GM18873 (cell line): ENCODE results near the gene ILF2.
"Not testable (repeated sequence)": the region's sequence is repeated elsewhere in the genome, so short reads cannot be mapped to it uniquely, and the experiment has no call there.

ENCODE experiments used
- ATAC-seq: cut with Tn5 transposase; IDR thresholded peaks from one replicate; pipeline ENCODE4 v1.9.1; 2021; ENCODE audit warnings: mild to moderate bottlenecking, moderate library complexity, moderate number of reproducible peaks; ENCODE audit not compliant: unreplicated experiment, low FRiP score

ILF2 gene

GRCh38 chr1:153680120-153680403, 9.3 kb upstream of the ILF2 start:
- ATAC-seq = no peak

DNA sequence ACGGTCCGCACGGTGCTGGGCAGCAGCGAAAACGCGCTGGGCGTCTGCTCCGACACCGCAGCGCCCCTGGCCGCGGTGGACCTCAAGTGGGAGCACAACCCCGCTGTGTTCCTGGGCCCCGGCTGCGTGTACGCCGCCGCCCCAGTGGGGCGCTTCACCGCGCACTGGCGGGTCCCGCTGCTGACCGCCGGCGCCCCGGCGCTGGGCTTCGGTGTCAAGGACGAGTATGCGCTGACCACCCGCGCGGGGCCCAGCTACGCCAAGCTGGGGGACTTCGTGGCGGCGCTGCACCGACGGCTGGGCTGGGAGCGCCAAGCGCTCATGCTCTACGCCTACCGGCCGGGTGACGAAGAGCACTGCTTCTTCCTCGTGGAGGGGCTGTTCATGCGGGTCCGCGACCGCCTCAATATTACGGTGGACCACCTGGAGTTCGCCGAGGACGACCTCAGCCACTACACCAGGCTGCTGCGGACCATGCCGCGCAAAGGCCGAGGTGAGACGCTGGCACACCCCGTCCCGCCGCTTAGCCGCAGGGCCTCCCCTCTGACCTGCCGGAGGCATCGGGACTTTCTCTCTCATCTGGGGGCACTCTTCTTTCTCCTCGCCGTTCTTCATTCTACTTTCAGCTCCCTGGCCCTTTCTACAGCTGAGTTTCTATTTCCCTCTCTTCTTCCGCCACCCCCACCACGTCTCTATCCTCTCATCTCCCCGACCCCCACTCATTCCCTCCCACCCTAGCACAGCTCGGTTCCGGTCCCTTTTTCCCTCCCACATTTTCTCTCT, 8.7 kb upstream of the ILF2 start:
- no peak for ATAC-seq

GRCh38 chr1:153678519-153679336, 7.9 kb upstream of the ILF2 start, which contains the start of gene NPR1:
NPR1 (plus strand) TSS chr1:153678688; CDS start chr1:153679109, 421 bp downstream.
- no peak for ATAC-seq

DNA sequence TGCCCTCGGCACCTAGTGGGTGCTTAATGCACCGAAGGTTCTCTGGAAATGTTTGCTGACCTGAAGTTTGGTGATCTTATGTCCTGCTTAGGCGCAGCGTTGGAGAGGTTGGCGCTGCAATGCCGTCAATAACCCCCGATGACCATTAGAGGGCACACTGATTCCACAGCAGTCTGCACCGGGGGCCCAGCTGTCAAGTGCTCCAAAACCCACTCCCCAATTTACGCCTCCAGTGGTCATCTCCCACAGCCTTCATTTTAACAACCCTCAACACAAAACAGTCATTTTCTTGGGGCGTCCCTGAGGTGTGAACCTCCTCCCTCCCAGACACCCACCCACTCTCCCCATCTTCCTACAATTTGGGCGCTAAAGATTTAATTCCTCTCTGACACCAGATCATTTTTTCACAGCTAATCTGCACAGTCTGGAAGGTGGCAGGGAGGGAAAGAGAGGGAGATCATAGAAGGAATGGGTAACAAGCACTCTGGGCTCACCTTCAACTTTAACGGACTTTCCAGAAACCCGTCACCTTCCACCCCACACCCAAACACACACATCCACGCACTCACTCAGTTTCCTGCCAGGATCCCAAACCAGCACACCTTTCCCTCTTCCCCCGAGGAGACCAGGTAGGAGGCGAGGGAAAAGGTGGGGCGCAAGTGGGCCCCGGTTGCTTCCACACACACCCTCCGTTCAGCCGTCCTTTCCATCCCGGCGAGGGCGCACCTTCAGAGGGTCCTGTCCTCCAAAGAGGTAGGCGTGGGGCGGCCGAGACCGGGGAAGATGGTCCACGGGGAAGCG, 7.1 kb upstream of the ILF2 start:
- ATAC-seq = no peak

DNA sequence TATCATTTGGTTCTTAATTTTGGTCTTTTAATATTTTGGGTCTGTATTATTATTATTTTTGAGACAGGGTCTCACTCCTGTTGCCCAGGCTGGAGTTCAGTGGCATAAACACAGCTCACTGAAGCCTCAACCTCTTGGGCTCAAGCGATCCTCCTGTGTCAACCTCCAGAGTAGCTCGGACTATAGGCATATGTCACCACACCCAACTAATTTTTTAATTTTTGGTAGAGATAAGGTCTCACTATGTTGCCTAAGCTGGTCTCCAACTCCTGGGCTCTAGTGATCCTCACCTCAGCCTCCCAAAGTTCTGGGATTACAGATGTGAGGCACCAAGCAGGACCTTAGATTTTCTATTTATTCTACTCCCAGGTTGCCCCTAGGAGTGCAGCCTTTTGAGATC, 2.7 kb upstream of the ILF2 start:
- no peak for ATAC-seq

DNA sequence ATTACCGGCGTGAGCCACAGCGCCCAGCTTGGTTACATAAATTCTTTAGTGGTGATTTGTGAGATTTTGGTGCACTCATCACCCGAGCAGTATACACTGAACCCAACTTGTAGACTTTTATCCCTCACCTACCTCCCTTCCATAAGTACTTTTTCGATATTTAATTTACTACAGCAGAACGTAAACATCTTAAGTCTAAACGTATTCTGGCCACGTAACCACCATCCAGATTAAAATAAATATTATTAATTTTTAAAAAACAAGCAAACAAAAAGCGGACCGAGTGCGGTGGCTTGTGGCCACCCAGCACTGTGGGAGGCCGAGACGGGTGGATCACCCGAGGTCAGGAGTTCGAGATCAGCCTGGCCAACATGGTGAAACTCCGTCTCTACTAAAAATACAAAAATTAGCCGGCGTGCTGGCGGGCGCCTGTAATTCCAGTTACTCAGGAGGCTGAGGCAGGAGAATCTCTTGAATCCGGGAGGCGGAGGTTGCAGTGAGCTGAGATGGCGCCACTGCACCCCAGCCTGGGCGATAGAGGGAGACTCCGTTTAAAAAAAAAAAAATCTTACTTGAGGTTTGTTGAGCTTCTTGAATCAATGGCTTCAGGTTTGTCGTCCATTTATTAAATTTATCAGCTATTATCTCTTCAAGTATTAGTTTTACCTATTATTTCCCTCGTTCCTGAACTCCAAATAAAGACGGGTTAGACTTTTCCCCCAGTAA, 998 bp upstream of the ILF2 start:
- peak; percentile 6 for ATAC-seq

DNA sequence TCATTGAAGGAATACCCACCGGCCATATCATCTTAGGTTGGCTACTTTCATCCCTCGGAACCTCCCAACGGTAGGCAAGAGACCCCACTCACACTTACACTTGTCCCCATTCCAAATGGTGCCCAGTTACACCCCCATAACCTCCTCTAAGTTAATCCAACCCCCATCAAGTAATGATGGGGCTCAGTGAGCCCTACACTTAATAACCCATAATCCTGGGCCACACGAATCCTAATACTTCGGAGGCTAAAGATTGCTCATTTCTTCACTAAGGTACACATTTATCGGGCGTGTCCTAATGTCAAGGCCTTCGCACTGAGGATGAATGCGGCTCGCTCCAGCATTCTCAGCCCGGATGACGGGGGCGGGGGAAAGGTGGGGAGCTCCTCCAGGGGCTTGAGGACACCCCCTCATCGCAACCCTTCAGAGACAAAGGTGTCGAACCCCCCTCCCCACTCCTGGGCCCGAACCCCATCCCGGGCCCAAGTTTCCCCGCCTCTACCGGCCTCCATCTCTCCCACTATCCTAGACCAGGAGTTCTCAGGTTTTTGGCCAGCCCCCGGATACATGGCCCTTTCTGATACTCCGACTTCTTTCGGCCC, 435 bp downstream of the ILF2 start:
- no peak for ATAC-seq

GRCh38 chr1:153669606-153670005, 1.2 kb downstream of the ILF2 start:
- no peak for ATAC-seq

- ATAC-seq = not testable (repeated sequence)
These were observed 2.1 kb downstream of the ILF2 start for GRCh38 chr1:153668672-153669071.

DNA sequence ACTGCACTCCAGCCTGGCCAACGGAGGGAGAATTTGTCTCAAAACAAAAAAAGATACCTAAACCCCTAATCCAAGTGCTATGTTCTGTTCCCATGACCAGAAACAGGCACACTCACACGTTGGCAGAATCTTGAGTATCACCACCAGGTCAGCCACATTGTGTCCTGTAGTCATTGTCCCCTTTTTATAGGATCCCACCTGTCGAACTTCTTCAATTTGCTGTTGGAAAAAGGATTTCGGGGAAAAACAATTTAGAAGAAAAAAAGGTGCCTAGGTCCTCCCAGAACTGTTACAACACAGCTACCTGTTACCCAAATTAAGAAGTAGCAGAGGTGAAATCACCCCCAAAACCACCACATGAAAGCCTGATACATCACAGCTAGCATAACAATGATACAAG, 3.4 kb downstream of the ILF2 start:
- no peak for ATAC-seq

DNA sequence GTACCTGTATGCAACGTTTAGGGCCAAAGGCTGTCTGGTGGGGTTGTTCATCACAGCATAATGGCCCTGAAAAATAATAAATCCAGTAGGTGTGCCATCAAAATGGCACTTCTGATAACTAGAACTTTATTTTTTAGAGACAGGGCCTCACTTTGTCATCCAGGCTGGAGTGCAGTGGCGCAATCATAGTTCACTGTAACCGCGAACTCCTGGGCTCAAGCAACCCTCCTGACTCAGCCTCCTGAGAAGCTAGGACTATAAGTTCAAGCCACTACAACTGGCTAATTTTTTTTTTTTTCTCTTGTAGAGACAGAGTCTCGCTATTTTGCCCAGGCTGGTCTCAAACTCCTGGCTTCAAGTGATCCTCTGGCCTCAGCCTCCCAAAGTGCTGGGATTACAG, 7.6 kb downstream of the ILF2 start:
- ATAC-seq = no peak

DNA sequence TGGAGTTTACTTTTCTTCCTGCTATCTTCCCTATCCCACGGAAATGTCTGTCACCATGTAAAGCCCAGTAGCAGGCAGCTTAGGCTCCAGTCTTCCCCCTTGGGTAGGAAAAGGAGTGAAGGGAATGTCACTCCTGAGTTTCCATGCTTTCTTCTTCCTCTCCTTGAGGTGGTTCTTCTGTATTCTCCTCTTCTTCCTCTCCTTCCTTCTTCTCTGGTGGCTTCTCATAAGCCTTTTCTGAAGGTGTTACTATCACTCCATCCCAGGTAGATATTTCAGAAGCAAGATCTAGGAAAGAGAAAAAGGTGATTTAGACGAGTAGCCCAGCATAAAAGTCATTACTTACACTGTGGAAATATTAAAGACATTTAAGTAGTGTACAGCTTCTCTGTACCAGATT, 8.5 kb downstream of the ILF2 start:
- no peak for ATAC-seq

DNA sequence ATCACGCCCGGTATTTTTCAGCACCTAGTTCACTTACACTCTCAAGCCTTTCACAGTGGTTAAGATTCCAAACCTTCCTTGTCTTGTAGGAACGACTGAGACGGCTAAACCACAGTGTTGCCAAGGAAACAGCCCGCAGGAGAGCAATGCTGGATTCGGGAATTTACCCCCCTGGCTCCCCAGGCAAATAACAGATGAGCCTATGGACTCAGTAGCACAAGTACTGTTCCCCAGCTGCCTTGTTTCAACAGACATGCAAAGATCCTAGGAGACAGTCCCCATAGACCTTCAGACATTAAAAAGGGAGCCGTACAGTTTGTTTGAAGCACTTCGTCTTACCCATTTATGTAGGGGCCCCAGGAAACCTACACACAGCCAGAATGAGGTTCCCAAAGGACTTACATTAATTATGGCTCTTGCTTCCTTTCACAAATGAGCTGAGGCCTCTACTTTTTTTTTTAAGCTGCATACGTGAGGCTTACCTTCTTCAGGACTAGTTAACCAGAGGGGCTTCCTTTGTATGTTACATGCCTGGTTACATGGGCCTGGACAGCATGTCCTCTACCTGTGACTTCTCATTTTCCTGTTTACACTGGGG, 9.6 kb downstream of the ILF2 start:
- no peak for ATAC-seq

- no peak for ATAC-seq
These were observed 11.1 kb downstream of the ILF2 start for GRCh38 chr1:153659656-153660055.

- no peak for ATAC-seq
These were observed 11.6 kb downstream of the ILF2 start for GRCh38 chr1:153659175-153659534.

DNA sequence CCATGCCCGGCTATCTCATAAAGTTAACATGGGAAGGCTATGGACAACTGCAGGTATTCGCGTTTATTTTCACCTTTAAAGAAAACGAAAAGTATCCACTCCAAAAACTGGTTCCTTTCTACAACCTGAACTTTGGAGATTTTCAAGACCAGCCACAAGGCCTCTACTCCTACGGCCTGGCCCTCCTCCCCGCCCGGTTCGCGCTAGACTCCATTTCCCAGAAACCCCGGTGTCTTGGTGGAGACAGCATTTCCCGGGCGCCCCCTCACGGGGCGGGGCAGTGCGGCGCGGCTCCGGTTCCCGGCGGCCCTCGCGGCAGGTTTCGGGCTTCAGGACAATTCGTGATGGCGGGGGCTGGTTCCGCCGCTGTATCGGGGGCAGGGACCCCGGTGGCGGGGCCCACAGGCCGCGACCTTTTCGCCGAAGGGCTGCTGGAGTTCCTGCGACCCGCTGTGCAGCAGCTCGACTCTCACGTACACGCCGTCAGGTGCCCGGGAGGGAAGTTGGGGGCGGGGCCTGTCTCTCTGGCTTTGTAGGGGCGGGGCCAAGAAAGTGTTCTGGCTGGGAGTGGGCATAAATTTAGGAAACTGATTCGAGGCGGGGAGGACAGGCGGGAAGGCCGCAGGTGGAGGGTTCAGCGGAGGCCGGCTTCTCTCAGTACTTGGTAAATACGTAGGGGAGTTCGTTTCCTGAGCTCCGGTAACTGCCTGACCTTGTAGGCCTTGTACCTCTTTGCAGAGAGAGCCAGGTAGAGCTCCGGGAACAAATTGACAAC, 12.2 kb downstream of the ILF2 start, which contains the start of gene SNAPIN:
SNAPIN (plus strand) TSS at position 304 of the 775 bp plus-strand sequence; CDS start at position 345, 41 bp downstream.
- peak; percentile 75 for ATAC-seq

GRCh38 chr1:153655333-153655732, 15.5 kb downstream of the ILF2 start:
- ATAC-seq = no peak

DNA sequence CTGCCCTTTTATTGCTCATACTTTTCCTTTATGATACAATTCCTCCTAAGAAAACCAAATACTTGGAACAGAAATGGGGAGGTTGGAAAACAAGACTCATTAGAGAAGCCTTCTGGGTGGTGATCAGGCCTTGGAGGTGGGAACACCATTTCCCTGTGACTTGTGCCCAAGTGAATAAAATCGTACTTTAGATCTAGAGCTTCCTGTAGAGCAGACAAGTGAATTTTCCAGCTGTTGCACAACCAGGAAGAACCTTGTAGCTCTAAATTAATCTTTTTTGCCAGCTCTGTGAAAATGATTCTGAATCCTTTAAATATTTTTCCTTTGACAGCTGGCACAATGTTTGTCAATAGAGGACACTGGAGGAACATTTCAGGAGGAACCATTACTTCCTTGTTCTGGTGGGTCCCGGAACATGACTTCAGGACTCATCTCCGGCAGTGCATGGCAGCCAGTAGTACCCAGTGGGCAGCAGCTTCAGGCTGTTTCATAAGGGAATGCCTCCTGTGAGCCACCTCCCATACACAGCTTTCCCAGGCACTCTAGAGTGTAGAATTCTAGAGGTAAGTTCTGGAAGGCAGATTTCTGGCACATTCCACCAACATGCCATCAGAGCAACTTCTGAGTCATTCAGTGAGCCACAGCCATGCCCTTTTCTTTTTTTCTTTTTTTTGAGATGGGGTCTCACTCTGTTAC, 17.8 kb downstream of the ILF2 start:
- ATAC-seq = no peak
